Measurements from ENCODE around the gene POU6F2.

- TF ChIP-seq CTCF (IDR thresholded peaks at IDR 0.05) (no peak), POLR2A (IDR thresholded peaks at IDR 0.05) (no peak)
These were observed 327.1 kb downstream of the POU6F2 start for GRCh38 chr7:39304668-39305405.
